Liver (tissue), 3 donors: ENCODE data around the gene ADPRS.

ENCODE experiments used
- GABPA ChIP-seq, 2 donors: IDR thresholded peaks in 1 of 2; conservative IDR thresholded peaks in 1 of 2; 2 replicates each; pipeline ENCODE4 v1.6.1; 2016; ENCODE audit warnings: antibody characterized with exemption in 2 of 2, mild to moderate bottlenecking in 1 of 2, moderate library complexity in 1 of 2
- RAD21 ChIP-seq, 2 donors: IDR thresholded peaks; 2 replicates each; pipeline ENCODE4 v1.6.1; 2016; ENCODE audit warnings: antibody characterized with exemption in 2 of 2, mild to moderate bottlenecking in 2 of 2
- SP1 ChIP-seq: IDR thresholded peaks from 2 replicates; pipeline ENCODE4 v1.6.1; 2018; ENCODE audit warnings: antibody characterized with exemption, mild to moderate bottlenecking
- YY1 ChIP-seq: IDR thresholded peaks from 2 replicates; pipeline ENCODE4 v1.6.1; 2016; ENCODE audit warnings: antibody characterized with exemption, mild to moderate bottlenecking
- TF ChIP-seq, protein P1 (sequence below): fragments of 150-350 bp; IDR thresholded peaks from 2 replicates; pipeline ENCODE4 v1.5.1; 2017; ENCODE audit warnings: improper control_type of control experiment, low read depth, low read length; ENCODE audit not compliant: missing input control
- TF ChIP-seq, protein P2 (sequence below): IDR thresholded peaks from 2 replicates; pipeline ENCODE4 v1.6.1; 2016; ENCODE audit warnings: antibody characterized with exemption
- TF ChIP-seq, protein P3 (sequence below): IDR thresholded peaks from 2 replicates; pipeline ENCODE4 v1.6.1; 2016; ENCODE audit warnings: antibody characterized with exemption, mild to moderate bottlenecking
- donor health status: healthy.
- donor health status: healthy.

DNA sequence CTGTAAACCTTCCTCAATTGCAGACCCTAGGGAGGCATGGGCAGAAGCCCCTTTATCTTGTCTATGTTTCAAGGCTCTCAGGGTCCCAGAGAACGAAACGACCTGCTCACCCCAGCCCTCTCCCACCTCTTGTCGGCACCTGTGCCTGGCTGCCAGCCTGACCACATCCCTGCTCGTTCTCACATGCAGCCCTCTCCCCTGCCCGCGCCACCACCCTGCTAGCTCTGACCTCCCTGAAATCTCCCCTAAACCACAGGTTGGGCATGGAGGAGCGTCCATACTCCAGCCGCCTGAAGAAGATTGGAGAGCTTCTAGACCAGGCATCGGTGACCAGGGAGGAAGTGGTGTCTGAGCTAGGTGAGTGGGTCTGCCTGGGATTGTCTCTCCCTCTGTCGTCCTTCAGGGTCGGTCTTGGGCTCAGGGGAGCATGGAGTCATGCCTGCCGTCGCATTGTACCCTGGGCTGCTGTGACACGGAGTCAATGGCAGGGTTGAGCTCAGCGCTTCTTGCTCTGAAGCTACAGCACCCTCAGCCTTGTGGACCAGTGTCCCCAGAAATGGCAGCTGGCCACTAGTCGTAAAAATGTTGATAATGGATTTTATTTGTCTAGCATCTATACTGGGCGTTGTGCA, 3.6 kb downstream of the ADPRS start:
- TF ChIP-seq YY1 (no peak), RAD21 (IDR thresholded peaks at IDR 0.05) (no peak), GABPA (IDR thresholded peaks at IDR 0.05 in 1 of 2, conservative IDR thresholded peaks at IDR 0.05 in 1 of 2) (no peak), SP1 (no peak)
- TF ChIP-seq, protein P1, sequence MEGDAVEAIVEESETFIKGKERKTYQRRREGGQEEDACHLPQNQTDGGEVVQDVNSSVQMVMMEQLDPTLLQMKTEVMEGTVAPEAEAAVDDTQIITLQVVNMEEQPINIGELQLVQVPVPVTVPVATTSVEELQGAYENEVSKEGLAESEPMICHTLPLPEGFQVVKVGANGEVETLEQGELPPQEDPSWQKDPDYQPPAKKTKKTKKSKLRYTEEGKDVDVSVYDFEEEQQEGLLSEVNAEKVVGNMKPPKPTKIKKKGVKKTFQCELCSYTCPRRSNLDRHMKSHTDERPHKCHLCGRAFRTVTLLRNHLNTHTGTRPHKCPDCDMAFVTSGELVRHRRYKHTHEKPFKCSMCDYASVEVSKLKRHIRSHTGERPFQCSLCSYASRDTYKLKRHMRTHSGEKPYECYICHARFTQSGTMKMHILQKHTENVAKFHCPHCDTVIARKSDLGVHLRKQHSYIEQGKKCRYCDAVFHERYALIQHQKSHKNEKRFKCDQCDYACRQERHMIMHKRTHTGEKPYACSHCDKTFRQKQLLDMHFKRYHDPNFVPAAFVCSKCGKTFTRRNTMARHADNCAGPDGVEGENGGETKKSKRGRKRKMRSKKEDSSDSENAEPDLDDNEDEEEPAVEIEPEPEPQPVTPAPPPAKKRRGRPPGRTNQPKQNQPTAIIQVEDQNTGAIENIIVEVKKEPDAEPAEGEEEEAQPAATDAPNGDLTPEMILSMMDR: no peak
- TF ChIP-seq, protein P2, sequence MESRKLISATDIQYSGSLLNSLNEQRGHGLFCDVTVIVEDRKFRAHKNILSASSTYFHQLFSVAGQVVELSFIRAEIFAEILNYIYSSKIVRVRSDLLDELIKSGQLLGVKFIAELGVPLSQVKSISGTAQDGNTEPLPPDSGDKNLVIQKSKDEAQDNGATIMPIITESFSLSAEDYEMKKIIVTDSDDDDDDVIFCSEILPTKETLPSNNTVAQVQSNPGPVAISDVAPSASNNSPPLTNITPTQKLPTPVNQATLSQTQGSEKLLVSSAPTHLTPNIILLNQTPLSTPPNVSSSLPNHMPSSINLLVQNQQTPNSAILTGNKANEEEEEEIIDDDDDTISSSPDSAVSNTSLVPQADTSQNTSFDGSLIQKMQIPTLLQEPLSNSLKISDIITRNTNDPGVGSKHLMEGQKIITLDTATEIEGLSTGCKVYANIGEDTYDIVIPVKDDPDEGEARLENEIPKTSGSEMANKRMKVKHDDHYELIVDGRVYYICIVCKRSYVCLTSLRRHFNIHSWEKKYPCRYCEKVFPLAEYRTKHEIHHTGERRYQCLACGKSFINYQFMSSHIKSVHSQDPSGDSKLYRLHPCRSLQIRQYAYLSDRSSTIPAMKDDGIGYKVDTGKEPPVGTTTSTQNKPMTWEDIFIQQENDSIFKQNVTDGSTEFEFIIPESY: no peak
- TF ChIP-seq, protein P3, sequence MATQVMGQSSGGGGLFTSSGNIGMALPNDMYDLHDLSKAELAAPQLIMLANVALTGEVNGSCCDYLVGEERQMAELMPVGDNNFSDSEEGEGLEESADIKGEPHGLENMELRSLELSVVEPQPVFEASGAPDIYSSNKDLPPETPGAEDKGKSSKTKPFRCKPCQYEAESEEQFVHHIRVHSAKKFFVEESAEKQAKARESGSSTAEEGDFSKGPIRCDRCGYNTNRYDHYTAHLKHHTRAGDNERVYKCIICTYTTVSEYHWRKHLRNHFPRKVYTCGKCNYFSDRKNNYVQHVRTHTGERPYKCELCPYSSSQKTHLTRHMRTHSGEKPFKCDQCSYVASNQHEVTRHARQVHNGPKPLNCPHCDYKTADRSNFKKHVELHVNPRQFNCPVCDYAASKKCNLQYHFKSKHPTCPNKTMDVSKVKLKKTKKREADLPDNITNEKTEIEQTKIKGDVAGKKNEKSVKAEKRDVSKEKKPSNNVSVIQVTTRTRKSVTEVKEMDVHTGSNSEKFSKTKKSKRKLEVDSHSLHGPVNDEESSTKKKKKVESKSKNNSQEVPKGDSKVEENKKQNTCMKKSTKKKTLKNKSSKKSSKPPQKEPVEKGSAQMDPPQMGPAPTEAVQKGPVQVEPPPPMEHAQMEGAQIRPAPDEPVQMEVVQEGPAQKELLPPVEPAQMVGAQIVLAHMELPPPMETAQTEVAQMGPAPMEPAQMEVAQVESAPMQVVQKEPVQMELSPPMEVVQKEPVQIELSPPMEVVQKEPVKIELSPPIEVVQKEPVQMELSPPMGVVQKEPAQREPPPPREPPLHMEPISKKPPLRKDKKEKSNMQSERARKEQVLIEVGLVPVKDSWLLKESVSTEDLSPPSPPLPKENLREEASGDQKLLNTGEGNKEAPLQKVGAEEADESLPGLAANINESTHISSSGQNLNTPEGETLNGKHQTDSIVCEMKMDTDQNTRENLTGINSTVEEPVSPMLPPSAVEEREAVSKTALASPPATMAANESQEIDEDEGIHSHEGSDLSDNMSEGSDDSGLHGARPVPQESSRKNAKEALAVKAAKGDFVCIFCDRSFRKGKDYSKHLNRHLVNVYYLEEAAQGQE: no peak
